AG10803 (cell line): Measurements from ENCODE around the gene PPP1CA.
A peak's percentile ranks its signal among the peaks of the same experiment; 100 is the strongest.

Source experiments
- DNase-seq: peaks from one replicate; pipeline ENCODE4 v3.0.0; 2010; ENCODE audit warnings: low read depth
- H3K4me3 ChIP-seq: 2 replicates; pipeline ENCODE4 v1.5.1; 2011; ENCODE audit warnings: mild to moderate bottlenecking, low read length, control low read depth
- CTCF ChIP-seq: conservative IDR thresholded peaks from 2 replicates; pipeline ENCODE4 v1.5.1; 2011; ENCODE audit warnings: mild to moderate bottlenecking, low read length, control low read depth, inconsistent platforms

PPP1CA gene

DNA sequence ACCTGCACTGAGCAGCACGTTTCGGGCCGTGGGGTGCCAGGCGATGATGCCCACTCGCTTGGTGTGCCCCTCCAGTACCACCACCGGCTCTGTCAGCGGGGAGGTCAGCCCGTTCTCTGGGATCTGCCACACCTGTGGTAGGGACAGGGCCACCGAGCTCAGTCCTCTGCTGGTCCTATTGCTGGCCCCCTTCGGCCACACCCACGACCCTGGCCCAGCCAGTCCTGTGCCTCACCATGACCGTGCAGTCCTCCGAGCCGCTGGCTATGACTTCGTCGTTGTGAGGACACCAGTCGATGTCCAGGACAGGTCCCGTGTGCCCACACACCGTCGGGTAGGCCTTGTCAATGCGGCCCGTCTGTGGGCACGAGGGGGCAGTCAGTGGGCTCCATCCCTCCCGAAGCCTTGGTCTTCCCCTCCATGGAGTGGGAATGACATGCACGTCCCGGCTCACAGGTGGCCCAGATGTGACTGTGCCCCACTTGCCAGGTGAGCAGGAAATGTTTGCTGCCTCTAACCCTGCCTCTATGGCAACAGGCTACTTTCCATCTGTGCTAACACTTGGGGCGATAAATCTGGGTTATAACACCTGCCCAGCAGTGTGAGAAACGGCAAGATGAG is 40.2 kb upstream of the PPP1CA start:
- TF ChIP-seq CTCF = no peak
- peak overlapping the region; percentile 82; the same call in 1 of the 2 replicates for H3K4me3 ChIP-seq

GRCh38 chr11:67441098-67441563 is 39.5 kb upstream of the PPP1CA start:
- no peak for TF ChIP-seq CTCF

More for the DNA sequence above, 40.2 kb upstream of the PPP1CA start:
- no peak for DNase-seq

DNA sequence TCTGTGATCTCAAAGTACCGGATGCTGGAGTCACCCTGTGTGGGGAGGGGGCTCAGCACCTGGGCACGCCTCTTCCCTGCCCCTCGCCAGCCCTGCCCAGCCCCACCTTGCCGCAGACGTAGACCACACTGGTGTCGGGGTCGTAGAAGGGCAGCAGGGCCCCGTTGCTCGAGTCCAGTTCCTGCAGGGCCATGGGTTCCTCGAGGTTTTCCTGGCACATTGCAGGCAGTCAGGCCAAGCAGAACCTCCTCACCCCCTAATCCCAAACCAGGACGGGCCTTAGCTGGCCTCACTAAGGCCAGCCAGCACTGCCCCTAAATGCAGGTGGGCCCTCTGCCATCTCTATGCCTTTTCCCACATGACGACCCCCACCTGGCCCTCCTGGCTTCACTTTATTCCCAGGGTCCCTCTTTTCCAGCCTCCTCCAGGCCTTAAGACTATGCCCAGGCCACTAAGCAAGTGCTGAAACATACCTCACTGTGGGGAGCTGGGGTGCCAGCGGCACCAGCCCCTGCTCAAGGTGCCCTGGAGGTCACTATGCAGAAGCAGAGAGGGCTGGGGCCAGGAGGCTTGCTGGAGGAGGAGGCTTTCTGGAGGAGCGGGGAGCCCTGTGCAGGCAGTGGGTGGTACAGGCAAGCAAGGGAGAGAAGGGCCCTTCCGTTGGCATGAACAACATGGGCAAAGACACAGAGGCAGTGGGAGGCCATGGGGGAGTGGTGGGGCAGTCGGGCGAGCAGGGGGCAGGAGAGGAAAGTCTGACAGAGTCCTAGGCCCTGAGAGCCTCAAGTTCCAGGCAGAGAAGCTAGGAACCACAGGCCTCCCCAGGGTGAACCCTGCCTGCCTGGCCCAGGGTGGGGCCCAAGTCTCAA is 38.8 kb upstream of the PPP1CA start:
- no peak for TF ChIP-seq CTCF
- H3K4me3 ChIP-seq = no peak overlapping the region
- DNase-seq = no peak

More at GRCh38 chr11:67441098-67441563, 39.5 kb upstream of the PPP1CA start:
- DNase-seq = no peak
- no peak overlapping the region for H3K4me3 ChIP-seq

DNA sequence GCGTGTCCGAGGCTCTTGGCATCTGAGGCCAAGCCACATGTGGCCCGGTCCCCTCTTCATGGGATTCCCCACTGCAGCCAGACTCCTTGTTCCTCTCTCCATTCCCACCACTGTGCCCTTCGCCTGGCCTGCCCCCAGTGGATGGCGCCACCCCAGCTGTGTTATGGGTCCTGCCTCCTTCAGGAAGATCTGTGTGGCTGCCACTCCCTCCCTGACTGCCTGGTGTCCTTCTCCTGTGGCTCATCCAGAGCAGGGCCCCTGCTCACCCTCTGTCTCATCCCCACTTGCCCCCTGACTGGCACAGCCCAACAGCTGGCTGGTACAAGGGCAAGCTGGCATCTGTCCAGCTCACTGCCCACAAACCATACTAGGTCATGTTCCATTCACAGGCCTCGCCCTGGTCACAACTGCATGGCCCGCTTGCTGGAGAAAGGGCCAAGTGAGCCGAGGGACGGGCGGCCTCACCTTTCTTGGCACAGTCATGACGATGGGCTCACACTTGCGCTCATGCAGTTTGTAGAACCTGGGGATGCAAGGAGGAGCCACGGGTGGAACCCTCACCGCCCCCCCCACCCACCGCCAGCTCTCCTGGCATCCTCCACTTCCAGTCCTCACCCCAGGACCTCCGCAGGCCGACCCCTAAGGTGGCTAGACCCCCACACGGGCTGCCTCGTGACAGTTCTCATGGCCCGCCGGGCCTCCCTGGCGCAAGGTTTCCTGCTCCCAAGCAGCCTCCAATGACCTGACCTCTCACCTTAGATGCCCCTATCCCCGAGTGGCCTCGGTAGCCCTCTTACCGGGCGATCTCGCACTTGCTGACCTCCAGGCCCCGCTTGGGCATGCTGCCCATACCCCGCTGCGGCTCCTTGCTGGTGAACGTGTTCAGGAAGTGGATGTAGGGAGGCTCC is 37.9 kb upstream of the PPP1CA start:
- no peak overlapping the region for H3K4me3 ChIP-seq
- TF ChIP-seq CTCF = peak; percentile 15; the same call in 1 of the 2 replicates
- peak; percentile 16 for DNase-seq

DNA sequence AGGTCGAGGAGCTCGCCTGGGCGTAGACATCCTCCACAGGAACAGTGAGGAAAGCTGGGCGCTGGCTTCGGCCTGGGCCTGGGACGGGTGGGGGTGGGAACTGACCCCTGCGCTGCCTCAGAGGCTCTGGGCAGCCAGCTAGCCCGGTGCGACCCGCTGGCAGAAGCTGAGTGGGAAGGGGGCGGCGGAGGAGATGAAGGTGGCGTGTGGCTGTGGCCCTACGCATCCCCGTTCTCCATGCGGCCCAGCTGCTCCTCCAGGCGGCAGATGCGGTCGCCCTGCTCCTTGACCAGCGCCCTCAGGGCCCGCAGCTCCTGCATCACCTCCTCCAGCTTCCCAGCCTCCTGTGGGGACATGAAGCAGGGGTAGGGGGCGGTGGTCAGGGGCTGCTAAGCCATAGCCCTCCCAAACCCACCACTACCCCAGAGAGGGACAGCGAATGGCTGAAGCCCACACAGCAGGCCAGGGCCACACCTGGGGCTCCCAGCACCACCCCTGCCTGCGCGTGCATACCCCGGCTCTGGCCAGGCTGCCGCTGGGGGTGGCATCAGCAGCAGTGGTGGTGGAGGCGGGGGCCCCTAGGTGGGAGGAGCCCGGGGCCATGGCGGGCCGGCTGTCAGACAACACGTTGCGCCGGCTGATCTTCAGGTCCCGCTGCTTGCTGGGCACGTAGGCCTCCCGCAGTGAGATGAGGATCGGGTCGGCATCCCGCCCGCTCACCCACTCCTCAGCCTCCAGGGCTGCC is 36.7 kb upstream of the PPP1CA start:
- TF ChIP-seq CTCF = no peak
- DNase-seq = no peak
- H3K4me3 ChIP-seq = no peak overlapping the region

DNA sequence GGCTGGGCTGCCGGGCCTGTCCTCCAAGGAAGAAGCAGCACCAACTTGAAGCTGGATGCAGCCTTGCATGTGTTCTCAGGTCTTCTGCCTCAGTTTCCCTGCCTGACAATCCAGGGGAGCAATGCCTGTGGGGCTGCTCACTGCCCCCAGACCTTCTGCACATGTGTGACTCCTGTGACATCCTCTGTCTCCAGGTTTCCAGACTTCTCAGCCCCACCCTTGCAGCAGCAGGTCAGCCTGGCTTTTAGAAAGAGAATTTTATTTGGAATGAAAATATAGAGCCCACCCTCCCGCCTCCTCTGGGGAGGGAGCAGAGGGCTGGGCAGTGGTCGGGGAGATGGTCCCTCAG is 36.1 kb upstream of the PPP1CA start:
- no peak overlapping the region for H3K4me3 ChIP-seq

More for the DNA sequence above, 36.1 kb upstream of the PPP1CA start:
- TF ChIP-seq CTCF = no peak
- DNase-seq = no peak
